ENCODE data around the gene GNAS.

GNAS gene

GRCh38 chr20:58922036-58922435 is 69.5 kb downstream of the GNAS start:
- H3K36me3 ChIP-seq (ENCODE audit: insufficient read depth, low read length), result no peaks in the 10 kb centered on the region
- H3K9ac ChIP-seq (ENCODE audit: low read length), result no peak overlapping the region
- H3K9me3 ChIP-seq (ENCODE audit: low read length), result no peaks in the 10 kb centered on the region
- no peak overlapping the region for H3K27ac ChIP-seq (ENCODE audit: low read depth, low read length)
- no peaks in the 10 kb centered on the region for H3K4me1 ChIP-seq (ENCODE audit: insufficient read depth, low read length)
- H3K4me3 ChIP-seq (ENCODE audit: low read depth in 1 of 2, low read length in 2 of 2), result no peak overlapping the region
- no peaks in the 10 kb centered on the region for H3K27me3 ChIP-seq (ENCODE audit: control insufficient read depth in 1 of 2, insufficient read depth in 2 of 2, low read length in 2 of 2)

GRCh38 chr20:58923117-58923712 is 70.7 kb downstream of the GNAS start:
- H3K36me3 ChIP-seq (ENCODE audit: insufficient read depth, low read length), result no peaks in the 10 kb centered on the region
- H3K27ac ChIP-seq (ENCODE audit: low read depth, low read length), result no peak overlapping the region
- H3K4me1 ChIP-seq (ENCODE audit: insufficient read depth, low read length), result no peaks in the 10 kb centered on the region
- no peaks in the 10 kb centered on the region for H3K27me3 ChIP-seq (ENCODE audit: control insufficient read depth in 1 of 2, insufficient read depth in 2 of 2, low read length in 2 of 2)
- H3K9me3 ChIP-seq (ENCODE audit: low read length), result no peaks in the 10 kb centered on the region
- H3K4me3 ChIP-seq (ENCODE audit: low read depth in 1 of 2, low read length in 2 of 2), result no peak overlapping the region
- H3K9ac ChIP-seq (ENCODE audit: low read length), result no peak overlapping the region

DNA sequence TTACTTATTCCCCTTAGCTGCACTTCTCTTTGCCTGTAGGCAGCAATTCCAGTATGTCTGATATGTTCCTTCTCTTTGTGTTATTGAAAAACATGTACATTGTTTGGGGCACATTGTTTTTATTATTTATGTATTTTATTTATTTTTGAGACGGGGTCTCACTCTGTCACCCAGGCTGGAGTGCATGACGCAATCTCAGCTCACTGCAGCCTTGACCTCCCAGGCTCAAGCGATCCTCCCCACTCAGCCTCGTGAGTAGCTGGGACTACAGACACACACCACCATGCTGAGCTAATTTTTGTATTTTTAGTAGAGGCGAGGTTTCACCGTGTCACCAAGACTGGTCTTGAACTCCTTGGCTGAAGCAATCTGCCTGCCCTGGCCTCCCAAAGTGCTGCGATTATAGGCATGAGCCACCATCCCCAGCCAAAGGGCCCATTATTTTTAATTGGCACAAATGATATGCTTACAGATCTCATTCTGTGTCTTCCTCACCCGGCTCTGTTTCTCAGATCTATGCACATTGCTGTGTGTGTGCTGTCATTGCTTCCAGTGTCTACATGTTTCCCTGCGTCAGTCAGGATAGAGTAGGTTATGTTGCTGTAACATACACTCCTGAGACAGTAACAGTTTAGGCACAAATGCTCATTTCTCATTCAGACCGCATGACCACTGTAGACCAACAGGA is 74.4 kb downstream of the GNAS start:
- Histone ChIP-seq H3K27ac (ENCODE audit: low read depth, low read length) (no peak overlapping the region), H3K9me3 (ENCODE audit: low read length) (no peaks in the 10 kb centered on the region), H3K9ac (ENCODE audit: low read length) (no peak overlapping the region), H3K36me3 (ENCODE audit: insufficient read depth, low read length) (no peaks in the 10 kb centered on the region), H3K4me3 (ENCODE audit: low read depth in 1 of 2, low read length in 2 of 2) (no peak overlapping the region), H3K27me3 (ENCODE audit: control insufficient read depth in 1 of 2, insufficient read depth in 2 of 2, low read length in 2 of 2) (no peaks in the 10 kb centered on the region), H3K4me1 (ENCODE audit: insufficient read depth, low read length) (no peaks in the 10 kb centered on the region)

- H3K4me3 ChIP-seq (ENCODE audit: low read depth in 1 of 2, low read length in 2 of 2), result no peak overlapping the region
- no peaks in the 10 kb centered on the region for H3K27me3 ChIP-seq (ENCODE audit: control insufficient read depth in 1 of 2, insufficient read depth in 2 of 2, low read length in 2 of 2)
- no peaks in the 10 kb centered on the region for H3K4me1 ChIP-seq (ENCODE audit: insufficient read depth, low read length)
- no peak overlapping the region for H3K9ac ChIP-seq (ENCODE audit: low read length)
- no peak overlapping the region for H3K27ac ChIP-seq (ENCODE audit: low read depth, low read length)
- H3K9me3 ChIP-seq (ENCODE audit: low read length), result no peaks in the 10 kb centered on the region
- H3K36me3 ChIP-seq (ENCODE audit: insufficient read depth, low read length), result no peaks in the 10 kb centered on the region
Measured at GRCh38 chr20:58927490-58928061, 75.1 kb downstream of the GNAS start.

DNA sequence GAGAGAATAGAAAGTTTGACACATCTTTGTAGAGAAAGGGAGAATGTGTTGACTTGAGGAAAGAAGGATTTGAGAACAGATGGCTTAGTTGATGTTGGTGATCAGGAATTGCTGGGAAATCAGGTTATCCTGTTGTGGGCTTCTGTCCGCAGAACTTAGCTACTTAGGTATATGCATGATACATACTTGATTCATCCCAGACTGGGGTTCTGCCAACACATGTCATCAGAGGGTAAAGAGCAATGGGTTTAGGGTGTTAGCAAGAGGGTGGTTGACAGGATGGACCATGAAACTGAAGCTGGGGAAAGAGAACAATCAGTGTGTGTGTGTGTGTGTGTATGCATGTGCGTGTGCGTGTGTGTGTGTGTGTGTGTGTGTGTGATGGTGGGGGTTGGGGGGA is 78.0 kb downstream of the GNAS start:
- Histone ChIP-seq H3K27ac (ENCODE audit: low read depth, low read length) (no peak overlapping the region), H3K27me3 (ENCODE audit: control insufficient read depth in 1 of 2, insufficient read depth in 2 of 2, low read length in 2 of 2) (no peaks in the 10 kb centered on the region), H3K9me3 (ENCODE audit: low read length) (no peaks in the 10 kb centered on the region), H3K4me3 (ENCODE audit: low read depth in 1 of 2, low read length in 2 of 2) (no peak overlapping the region), H3K36me3 (ENCODE audit: insufficient read depth, low read length) (no peaks in the 10 kb centered on the region), H3K4me1 (ENCODE audit: insufficient read depth, low read length) (no peaks in the 10 kb centered on the region), H3K9ac (ENCODE audit: low read length) (no peak overlapping the region)

DNA sequence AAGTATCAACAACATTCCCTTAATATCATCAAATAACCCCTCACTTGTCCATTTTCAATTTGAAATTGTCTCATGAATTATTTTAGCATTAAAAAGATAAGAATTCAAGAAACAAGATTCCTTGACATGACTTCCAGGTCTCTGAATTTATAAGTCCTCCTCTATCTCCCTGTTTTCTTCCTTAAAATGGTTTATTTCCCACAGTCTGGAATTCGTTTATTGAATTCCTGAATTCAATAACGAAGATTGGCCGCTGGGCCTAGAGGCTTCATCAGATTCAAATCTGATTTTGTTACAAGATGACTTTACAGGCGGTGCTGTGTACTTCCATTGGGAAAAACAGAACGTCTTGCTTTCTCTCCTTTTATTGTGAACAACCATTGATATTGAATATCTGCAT is 79.7 kb downstream of the GNAS start:
- no peaks in the 10 kb centered on the region for H3K36me3 ChIP-seq (ENCODE audit: insufficient read depth, low read length)
- H3K4me1 ChIP-seq (ENCODE audit: insufficient read depth, low read length), result no peaks in the 10 kb centered on the region
- H3K4me3 ChIP-seq (ENCODE audit: low read depth in 1 of 2, low read length in 2 of 2), result no peak overlapping the region
- H3K27me3 ChIP-seq (ENCODE audit: control insufficient read depth in 1 of 2, insufficient read depth in 2 of 2, low read length in 2 of 2), result no peaks in the 10 kb centered on the region
- no peaks in the 10 kb centered on the region for H3K9me3 ChIP-seq (ENCODE audit: low read length)
- H3K27ac ChIP-seq (ENCODE audit: low read depth, low read length), result no peak overlapping the region
- H3K9ac ChIP-seq (ENCODE audit: low read length), result no peak overlapping the region

DNA sequence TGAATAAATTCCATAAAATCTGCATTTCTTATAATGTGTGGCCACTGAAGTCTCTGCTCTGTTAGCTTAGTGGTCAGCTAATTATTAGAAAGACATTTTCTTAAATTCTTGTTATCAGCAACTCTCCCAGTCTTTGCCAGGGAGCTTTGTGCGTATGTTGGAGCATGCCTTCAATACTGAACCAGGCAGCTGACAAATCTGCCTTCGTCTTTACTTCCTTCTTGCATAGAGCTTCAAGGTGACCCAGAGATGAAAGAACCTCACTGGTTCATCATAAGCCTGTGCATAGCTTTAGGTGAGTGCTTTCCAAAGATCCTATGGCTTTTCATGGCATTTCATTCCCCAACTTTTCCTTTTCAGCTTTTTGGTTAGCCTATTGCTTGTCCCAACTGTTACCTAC is 85.6 kb downstream of the GNAS start:
- H3K27me3 ChIP-seq (ENCODE audit: control insufficient read depth in 1 of 2, insufficient read depth in 2 of 2, low read length in 2 of 2), result no peaks in the 10 kb centered on the region
- H3K9ac ChIP-seq (ENCODE audit: low read length), result no peak overlapping the region
- H3K4me3 ChIP-seq (ENCODE audit: low read depth in 1 of 2, low read length in 2 of 2), result no peak overlapping the region
- H3K36me3 ChIP-seq (ENCODE audit: insufficient read depth, low read length), result no peaks in the 10 kb centered on the region
- no peaks in the 10 kb centered on the region for H3K4me1 ChIP-seq (ENCODE audit: insufficient read depth, low read length)
- no peaks in the 10 kb centered on the region for H3K9me3 ChIP-seq (ENCODE audit: low read length)
- H3K27ac ChIP-seq (ENCODE audit: low read depth, low read length), result no peak overlapping the region

- Histone ChIP-seq H3K27ac (ENCODE audit: low read depth, low read length) (no peak overlapping the region), H3K9ac (ENCODE audit: low read length) (no peak overlapping the region), H3K27me3 (ENCODE audit: control insufficient read depth in 1 of 2, insufficient read depth in 2 of 2, low read length in 2 of 2) (no peaks in the 10 kb centered on the region), H3K36me3 (ENCODE audit: insufficient read depth, low read length) (no peaks in the 10 kb centered on the region), H3K4me1 (ENCODE audit: insufficient read depth, low read length) (no peaks in the 10 kb centered on the region), H3K4me3 (ENCODE audit: low read depth in 1 of 2, low read length in 2 of 2) (no peak overlapping the region), H3K9me3 (ENCODE audit: low read length) (no peaks in the 10 kb centered on the region)
Measured at GRCh38 chr20:58938541-58938940, 86.0 kb downstream of the GNAS start.

DNA sequence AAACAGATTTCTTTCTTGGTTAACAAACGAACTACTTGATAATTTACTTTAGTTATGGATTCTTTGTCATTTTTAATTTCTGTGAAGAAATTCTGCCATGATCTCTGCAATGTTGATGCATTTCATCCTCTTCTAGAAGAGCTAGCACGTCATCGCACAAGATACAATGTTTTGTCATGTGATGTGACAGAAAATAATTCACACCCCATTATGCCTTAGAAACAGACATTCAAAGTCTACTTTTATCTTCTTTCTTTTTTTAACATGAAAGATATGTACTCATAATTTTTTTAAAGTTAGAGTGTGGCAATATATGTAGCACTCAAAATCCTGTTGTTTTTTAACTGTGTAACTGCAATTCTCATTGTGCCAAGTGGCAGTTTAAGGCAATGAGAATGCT is 89.0 kb downstream of the GNAS start:
- H3K27ac ChIP-seq (ENCODE audit: low read depth, low read length), result no peak overlapping the region
- no peaks in the 10 kb centered on the region for H3K9me3 ChIP-seq (ENCODE audit: low read length)
- H3K4me3 ChIP-seq (ENCODE audit: low read depth in 1 of 2, low read length in 2 of 2), result no peak overlapping the region
- H3K4me1 ChIP-seq (ENCODE audit: insufficient read depth, low read length), result no peaks in the 10 kb centered on the region
- no peaks in the 10 kb centered on the region for H3K27me3 ChIP-seq (ENCODE audit: control insufficient read depth in 1 of 2, insufficient read depth in 2 of 2, low read length in 2 of 2)
- no peak overlapping the region for H3K9ac ChIP-seq (ENCODE audit: low read length)
- no peaks in the 10 kb centered on the region for H3K36me3 ChIP-seq (ENCODE audit: insufficient read depth, low read length)

- Histone ChIP-seq H3K9me3 (ENCODE audit: low read length) (no peaks in the 10 kb centered on the region), H3K9ac (ENCODE audit: low read length) (no peak overlapping the region), H3K36me3 (ENCODE audit: insufficient read depth, low read length) (no peaks in the 10 kb centered on the region)
Measured at GRCh38 chr20:58942549-58942948, 90.0 kb downstream of the GNAS start.

GRCh38 chr20:58944610-58945009 is 92.1 kb downstream of the GNAS start:
- Histone ChIP-seq H3K27ac (ENCODE audit: low read depth, low read length) (no peak overlapping the region), H3K36me3 (ENCODE audit: insufficient read depth, low read length) (no peaks in the 10 kb centered on the region), H3K4me3 (ENCODE audit: low read depth in 1 of 2, low read length in 2 of 2) (no peak overlapping the region), H3K9ac (ENCODE audit: low read length) (no peak overlapping the region), H3K9me3 (ENCODE audit: low read length) (no peaks in the 10 kb centered on the region), H3K4me1 (ENCODE audit: insufficient read depth, low read length) (no peaks in the 10 kb centered on the region), H3K27me3 (ENCODE audit: control insufficient read depth in 1 of 2, insufficient read depth in 2 of 2, low read length in 2 of 2) (no peaks in the 10 kb centered on the region)

More at GRCh38 chr20:58942549-58942948, 90.0 kb downstream of the GNAS start:
- Histone ChIP-seq H3K4me3 (ENCODE audit: low read depth in 1 of 2, low read length in 2 of 2) (no peak overlapping the region), H3K4me1 (ENCODE audit: insufficient read depth, low read length) (no peaks in the 10 kb centered on the region), H3K27me3 (ENCODE audit: control insufficient read depth in 1 of 2, insufficient read depth in 2 of 2, low read length in 2 of 2) (no peaks in the 10 kb centered on the region), H3K27ac (ENCODE audit: low read depth, low read length) (no peak overlapping the region)
